Hepatocyte (in vitro differentiated cells): ENCODE data around the gene SLC8A1. TPM values are rescaled to one million over a fixed set of nuclear protein-coding genes. Genes with fewer than 3 reads are reported as not detected.

Experiments
- DNase-seq: peaks from one replicate; pipeline ENCODE4 v3.0.0-alpha.2; 2016; ENCODE audit warnings: low spot score
- H2AFZ ChIP-seq: fragments of 200-600 bp; sonication (generic); 2 replicates; pipeline ENCODE4 v1.6.0; 2016; ENCODE audit warnings: antibody characterized with exemption, mild to moderate bottlenecking
- H3K27ac ChIP-seq: fragments of 200-600 bp; sonication (generic); 2 replicates; pipeline ENCODE4 v1.5.1; 2016; ENCODE audit warnings: mild to moderate bottlenecking
- H3K27me3 ChIP-seq: fragments of 200-600 bp; sonication (generic); 2 replicates; pipeline ENCODE4 v1.6.1; 2016
- H3K36me3 ChIP-seq: fragments of 200-600 bp; sonication (generic); replicated peaks from 2 replicates; pipeline ENCODE4 v1.5.1; 2016; ENCODE audit warnings: low read depth; ENCODE audit not compliant: insufficient read depth
- H3K4me1 ChIP-seq: fragments of 200-600 bp; sonication (generic); 2 replicates; pipeline ENCODE4 v1.5.1; 2016; ENCODE audit warnings: mild to moderate bottlenecking, moderate library complexity; ENCODE audit not compliant: insufficient read depth
- H3K4me2 ChIP-seq: fragments of 200-600 bp; sonication (generic); 2 replicates; pipeline ENCODE4 v1.6.0; 2016
- H3K4me3 ChIP-seq: fragments of 200-600 bp; sonication (generic); 2 replicates; pipeline ENCODE4 v1.5.1; 2016; ENCODE audit warnings: mild to moderate bottlenecking
- H3K79me2 ChIP-seq: fragments of 200-600 bp; sonication (generic); 2 replicates; pipeline ENCODE4 v1.6.0; 2017; ENCODE audit warnings: mild to moderate bottlenecking
- H3K9me2 ChIP-seq: fragments of 200-600 bp; sonication (generic); replicated peaks from 2 replicates; pipeline ENCODE4 v1.6.0; 2017; ENCODE audit warnings: mild to moderate bottlenecking; ENCODE audit not compliant: insufficient read depth
- H3K9me3 ChIP-seq: fragments of 200-600 bp; sonication (generic); 2 replicates; pipeline ENCODE4 v1.5.1; 2016; ENCODE audit warnings: low read depth, mild to moderate bottlenecking
- H4K20me1 ChIP-seq: fragments of 200-600 bp; sonication (generic); 2 replicates; pipeline ENCODE4 v1.6.0; 2016; ENCODE audit warnings: mild to moderate bottlenecking; ENCODE audit not compliant: insufficient read depth, poor library complexity, severe bottlenecking
- EZH2 ChIP-seq: fragments of 200-600 bp; sonication (generic); IDR thresholded peaks from 2 replicates; pipeline ENCODE4 v1.6.1; 2016; ENCODE audit warnings: antibody characterized with exemption, mild to moderate bottlenecking, borderline replicate concordance
- EZH2phosphoT487 ChIP-seq: fragments of 200-600 bp; sonication (generic); IDR thresholded peaks from one replicate; pipeline ENCODE4 v1.6.1; 2018; ENCODE audit warnings: antibody characterized with exemption, mild to moderate bottlenecking, low read depth, moderate library complexity; ENCODE audit not compliant: unreplicated experiment, severe bottlenecking
- WGBS: methylation state at CpG from one replicate; pipeline ENCODE4 v1.1.6; 2016; ENCODE audit warnings: low lambda C conversion rate; ENCODE audit errors: missing lambda C conversion rate; 5-methylcytosine and 5-hydroxymethylcytosine counted together
- polyA plus RNA-seq: library from polyadenylated mRNA; unstranded; fragments of >200 nt; fragmentation: Nextera tagmentation; extraction: Ambion mirVana; gene quantifications from 2 replicates; pipeline ENCODE4 v1.2.1, GENCODE V29; 2016
- total RNA-seq: library from RNA; depleted of rRNA; stranded (reverse); fragments of >200 nt; gene quantifications from 2 replicates; pipeline ENCODE4 v1.2.3, GENCODE V29; 2014
- TF ChIP-seq, protein P1 (sequence below): fragments of 200-600 bp; sonication (generic); IDR thresholded peaks from 2 replicates; pipeline ENCODE4 v1.5.1; 2016; ENCODE audit warnings: antibody characterized with exemption, mild to moderate bottlenecking; ENCODE audit not compliant: poor library complexity

Gene SLC8A1
- total and polyA plus RNA-seq, 2 experiments from 2014 or later: 2.2 to 8.9 TPM

DNA sequence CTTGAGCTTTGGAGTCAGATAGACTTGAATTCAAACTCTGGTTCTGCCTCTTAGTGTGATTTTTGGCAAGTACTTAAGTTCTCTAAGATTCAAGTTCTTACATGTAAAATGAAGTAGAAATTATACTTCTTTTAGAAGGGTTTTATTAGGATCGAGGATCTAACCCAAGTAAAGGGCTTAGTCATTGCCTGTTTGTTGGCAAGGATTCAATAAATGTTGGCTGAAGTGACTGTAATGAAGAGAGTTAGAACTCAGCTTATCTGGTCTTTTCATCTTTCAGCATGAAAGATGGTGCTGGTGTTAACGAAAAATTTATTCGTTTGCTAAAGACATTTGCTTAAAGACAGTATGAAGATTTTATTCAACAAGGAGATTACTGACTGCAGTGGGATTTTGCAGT lies 356.9 kb downstream of the SLC8A1 start:
- no peak for TF ChIP-seq EZH2
- TF ChIP-seq, protein P1, sequence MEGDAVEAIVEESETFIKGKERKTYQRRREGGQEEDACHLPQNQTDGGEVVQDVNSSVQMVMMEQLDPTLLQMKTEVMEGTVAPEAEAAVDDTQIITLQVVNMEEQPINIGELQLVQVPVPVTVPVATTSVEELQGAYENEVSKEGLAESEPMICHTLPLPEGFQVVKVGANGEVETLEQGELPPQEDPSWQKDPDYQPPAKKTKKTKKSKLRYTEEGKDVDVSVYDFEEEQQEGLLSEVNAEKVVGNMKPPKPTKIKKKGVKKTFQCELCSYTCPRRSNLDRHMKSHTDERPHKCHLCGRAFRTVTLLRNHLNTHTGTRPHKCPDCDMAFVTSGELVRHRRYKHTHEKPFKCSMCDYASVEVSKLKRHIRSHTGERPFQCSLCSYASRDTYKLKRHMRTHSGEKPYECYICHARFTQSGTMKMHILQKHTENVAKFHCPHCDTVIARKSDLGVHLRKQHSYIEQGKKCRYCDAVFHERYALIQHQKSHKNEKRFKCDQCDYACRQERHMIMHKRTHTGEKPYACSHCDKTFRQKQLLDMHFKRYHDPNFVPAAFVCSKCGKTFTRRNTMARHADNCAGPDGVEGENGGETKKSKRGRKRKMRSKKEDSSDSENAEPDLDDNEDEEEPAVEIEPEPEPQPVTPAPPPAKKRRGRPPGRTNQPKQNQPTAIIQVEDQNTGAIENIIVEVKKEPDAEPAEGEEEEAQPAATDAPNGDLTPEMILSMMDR: no peak
- TF ChIP-seq EZH2phosphoT487: no peak
- Histone ChIP-seq H3K4me3 (no peak overlapping the region), H3K4me2 (no peak overlapping the region), H3K36me3 (no peaks in the 10 kb centered on the region), H3K79me2 (no peaks in the 10 kb centered on the region), H3K27ac (no peak overlapping the region), H3K27me3 (no peaks in the 10 kb centered on the region), H3K9me2 (no peaks in the 10 kb centered on the region), H2AFZ (no peak overlapping the region), H3K4me1 (no peaks in the 10 kb centered on the region), H4K20me1 (no peaks in the 10 kb centered on the region), H3K9me3 (no peaks in the 10 kb centered on the region)
- no peak for DNase-seq
- WGBS: 72% methylated on average over 3 of the region's 3 CpGs

DNA sequence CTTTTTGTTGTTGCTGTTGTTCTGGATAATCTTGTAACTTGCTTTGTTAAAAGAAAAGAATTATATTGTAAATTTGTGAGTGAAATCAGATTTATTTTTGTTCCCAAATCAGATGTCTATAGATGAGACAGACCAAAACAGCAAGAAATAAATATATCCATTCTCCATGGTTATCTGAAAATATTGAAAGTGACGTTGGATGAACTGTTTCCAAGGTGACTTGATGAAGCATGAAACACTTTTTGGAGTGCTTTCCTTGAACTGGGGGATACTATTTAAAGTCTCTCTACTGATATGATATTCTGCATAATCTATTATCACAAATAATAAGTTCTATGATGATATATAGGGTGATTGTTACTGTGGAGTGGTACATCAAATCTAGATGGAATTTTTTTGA lies 357.4 kb downstream of the SLC8A1 start:
- Histone ChIP-seq H3K4me1 (no peaks in the 10 kb centered on the region), H3K9me3 (no peaks in the 10 kb centered on the region)

DNA sequence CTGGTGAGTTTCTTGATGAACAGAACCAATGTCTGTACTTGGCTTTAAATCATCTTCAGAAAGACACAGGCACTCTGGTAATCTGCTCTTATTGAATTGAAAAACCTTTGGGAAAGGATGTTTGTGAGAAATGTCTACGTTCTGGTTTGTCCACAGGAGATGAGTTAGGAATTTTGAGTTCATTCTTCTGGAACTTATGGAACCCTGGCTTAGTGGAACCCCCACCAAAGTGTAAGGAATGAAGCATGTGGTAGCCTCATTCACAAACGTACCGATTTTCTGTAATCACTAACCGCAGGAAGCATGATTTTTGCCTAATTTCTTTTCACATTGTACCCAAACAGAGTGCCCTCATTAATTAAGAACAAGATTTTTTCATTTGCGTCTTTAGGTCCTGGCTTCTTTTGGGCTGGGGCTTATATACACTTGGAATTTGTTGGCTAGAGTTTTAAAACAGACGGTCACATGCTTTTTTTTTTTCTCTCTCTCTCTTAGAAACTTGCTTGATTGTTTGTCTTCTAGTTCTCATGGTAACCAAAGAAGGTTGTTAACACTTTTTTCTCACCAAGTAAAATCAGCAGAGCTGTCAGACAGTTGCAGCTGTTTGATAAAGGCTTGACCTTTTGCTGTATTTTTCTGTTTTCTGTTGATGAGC lies 358.7 kb downstream of the SLC8A1 start:
- Histone ChIP-seq H3K79me2 (no peaks in the 10 kb centered on the region), H3K9me3 (no peaks in the 10 kb centered on the region), H3K4me1 (no peaks in the 10 kb centered on the region), H3K4me2 (no peak overlapping the region), H3K4me3 (no peak overlapping the region), H3K36me3 (no peaks in the 10 kb centered on the region), H2AFZ (no peak overlapping the region), H4K20me1 (no peaks in the 10 kb centered on the region), H3K27ac (no peak overlapping the region), H3K27me3 (no peaks in the 10 kb centered on the region), H3K9me2 (no peaks in the 10 kb centered on the region)
- TF ChIP-seq EZH2 (no peak), EZH2phosphoT487 (no peak)
- TF ChIP-seq, protein P1: no peak
- WGBS: 40% methylated on average over 6 of the region's 6 CpGs
- no peak for DNase-seq

More for the DNA sequence above, 357.4 kb downstream of the SLC8A1 start:
- no peak overlapping the region for H3K27ac ChIP-seq
- WGBS: 97% methylated on average over 1 of the region's 1 CpG
- H3K36me3 ChIP-seq: no peaks in the 10 kb centered on the region
- no peak for DNase-seq
- TF ChIP-seq, protein P1: no peak
- TF ChIP-seq EZH2 (no peak), EZH2phosphoT487 (no peak)
- no peaks in the 10 kb centered on the region for H3K79me2 ChIP-seq
- no peaks in the 10 kb centered on the region for H3K27me3 ChIP-seq
- no peaks in the 10 kb centered on the region for H4K20me1 ChIP-seq
- H3K4me3 ChIP-seq: no peak overlapping the region
- no peak overlapping the region for H3K4me2 ChIP-seq
- no peak overlapping the region for H2AFZ ChIP-seq
- no peaks in the 10 kb centered on the region for H3K9me2 ChIP-seq
